Activated CD4-positive, alpha-beta T cell treated with anti-CD3 and anti-CD28 coated beads, Interleukin-2, amount 50 U/mL, for 1 hour (primary cell): ENCODE data around the gene KIF5B.
"Not testable (repeated sequence)": the region's sequence is repeated elsewhere in the genome, so short reads cannot be mapped to it uniquely, and the experiment has no call there.

Experiments
- DNase-seq: peaks from one replicate; pipeline ENCODE4 v3.0.0-alpha.2; 2020

Gene KIF5B

GRCh38 chr10:32056136-32057035, at the start of gene KIF5B:
TSS of gene KIF5B (minus strand) at chr10:32056425. CDS start at chr10:32055973, 452 bp downstream.
- DNase-seq: peak; percentile 84

DNA sequence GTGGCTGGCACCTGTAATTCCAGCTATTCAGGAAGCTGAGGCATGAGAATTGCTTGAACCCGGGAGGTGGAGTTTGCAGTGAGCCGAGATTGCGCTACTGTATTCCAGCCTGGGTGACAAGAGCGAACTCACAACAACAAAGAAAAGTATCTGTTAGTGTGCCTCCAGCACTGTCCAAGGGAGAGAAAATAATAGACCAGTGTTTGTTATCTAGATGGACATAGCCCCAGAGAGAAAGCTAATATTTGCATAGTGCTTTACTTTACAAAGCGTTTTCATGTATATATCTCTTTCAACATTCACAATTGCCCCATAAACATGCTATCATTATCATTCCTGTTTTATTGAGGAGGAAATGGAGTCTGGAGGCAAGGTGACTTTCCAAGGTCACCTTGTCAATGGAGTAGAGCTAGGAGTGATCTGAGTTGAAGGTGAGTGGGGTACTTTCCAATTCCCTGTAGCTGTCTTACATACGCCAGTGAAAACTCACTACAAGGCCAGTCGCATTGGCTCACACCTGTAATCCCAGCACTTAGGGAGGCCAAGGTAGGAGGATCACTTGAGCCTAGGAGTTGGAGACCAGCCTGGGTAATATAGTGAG, 49.7 kb upstream of the KIF5B start:
- no peak for DNase-seq

GRCh38 chr10:32104622-32105509, 48.6 kb upstream of the KIF5B start:
- no peak for DNase-seq

DNA sequence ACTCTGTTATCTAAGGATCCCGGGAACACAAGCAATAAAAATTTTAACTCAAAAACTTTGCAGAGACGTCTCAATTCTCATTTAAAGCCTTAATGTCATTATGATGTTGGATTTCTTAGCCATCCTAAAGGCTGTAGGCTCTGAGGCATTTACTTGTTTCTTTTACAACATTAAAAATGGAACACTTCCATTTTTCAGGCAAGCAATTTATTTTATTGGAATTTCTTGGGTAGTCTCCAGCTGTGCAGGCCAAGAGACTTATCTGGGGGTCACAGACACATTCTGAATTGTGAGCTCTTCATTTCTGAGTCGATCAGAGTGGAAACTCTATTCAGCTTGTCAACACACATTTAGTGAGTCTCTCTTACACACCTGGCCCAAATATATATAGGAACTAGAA, 48.0 kb upstream of the KIF5B start:
- DNase-seq: no peak

GRCh38 chr10:32103721-32104120, 47.5 kb upstream of the KIF5B start:
- no peak for DNase-seq

DNA sequence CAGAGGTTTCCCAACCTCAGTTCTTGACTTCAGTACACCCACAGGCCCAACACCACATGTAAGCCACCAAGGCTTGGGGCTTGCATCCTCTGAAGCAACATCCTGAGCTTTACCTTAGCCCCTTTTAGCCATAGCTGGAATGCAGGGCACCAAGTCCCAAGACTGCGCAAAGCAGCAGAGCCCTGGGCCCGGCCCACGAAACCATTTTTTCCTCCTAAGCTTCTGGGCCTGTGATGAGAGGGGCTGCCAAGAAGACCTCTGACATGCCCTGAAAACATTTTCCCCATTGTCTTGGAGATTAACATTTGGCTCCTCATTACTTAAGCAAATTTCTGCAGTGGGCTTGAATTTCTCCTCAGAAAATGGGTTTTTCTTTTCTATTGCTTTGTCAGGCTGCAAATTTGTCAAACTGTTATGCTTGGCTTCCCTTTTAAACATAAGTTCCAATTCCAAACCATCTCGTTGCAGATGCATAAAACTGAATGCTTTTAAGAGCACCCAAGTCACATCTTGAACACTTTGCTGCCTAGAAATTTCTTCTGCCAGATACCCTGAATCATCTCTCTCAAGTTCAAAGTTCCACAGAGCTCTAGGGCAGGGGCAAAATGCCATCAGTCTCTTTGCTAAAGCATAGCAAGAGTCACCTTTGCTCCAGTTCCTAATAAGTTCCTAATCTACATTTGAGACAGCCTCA, 42.5 kb upstream of the KIF5B start:
- not testable (repeated sequence) for DNase-seq

DNA sequence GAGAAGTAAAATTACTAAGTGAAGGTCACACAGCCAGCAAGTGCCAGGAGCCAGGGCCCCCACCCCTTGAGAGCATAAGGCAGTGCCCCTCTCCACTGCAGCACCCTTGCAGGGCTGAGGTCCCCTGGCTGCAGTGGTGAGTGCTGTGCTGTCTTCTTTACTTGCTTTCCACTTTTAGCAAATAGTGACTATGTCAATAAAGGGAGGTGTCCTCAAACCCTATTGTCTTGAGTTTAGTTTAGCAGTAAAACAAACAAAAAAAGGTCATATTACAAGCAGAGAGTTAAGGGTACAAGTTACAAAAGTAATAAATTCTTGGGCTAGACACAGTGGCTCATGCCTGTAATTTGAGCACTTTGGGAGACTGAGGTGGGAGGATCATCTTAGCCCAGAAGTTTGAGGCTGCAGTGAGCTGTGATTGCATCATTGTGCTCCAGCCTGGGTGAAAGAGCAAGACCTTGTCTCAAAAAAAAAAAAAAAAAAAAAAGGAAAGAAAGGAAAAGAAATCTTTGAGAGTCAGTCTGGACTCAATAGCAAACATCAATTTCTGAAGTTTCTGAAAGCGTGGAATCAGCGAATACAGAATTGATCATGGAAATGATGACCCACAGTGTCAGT, 39.0 kb upstream of the KIF5B start:
- no peak for DNase-seq

DNA sequence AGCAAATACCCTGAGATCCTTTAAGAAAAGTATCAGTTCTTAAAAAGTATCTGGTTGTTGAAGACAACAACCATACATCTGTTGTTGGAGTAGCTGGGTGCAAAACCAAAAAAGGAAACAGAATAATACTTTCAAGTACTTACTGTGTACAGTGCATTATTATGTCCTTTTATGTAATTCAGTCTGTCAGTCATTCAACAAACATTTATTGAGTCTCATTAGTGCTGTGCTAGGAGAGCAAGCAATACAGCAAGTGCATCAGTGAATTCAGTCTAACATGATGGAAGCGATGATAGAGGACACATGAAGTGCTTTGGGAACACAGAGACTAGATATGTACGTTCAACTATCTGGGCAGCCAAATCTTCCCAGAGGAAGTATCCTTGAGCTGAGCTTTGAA, 37.4 kb upstream of the KIF5B start:
- no peak for DNase-seq

DNA sequence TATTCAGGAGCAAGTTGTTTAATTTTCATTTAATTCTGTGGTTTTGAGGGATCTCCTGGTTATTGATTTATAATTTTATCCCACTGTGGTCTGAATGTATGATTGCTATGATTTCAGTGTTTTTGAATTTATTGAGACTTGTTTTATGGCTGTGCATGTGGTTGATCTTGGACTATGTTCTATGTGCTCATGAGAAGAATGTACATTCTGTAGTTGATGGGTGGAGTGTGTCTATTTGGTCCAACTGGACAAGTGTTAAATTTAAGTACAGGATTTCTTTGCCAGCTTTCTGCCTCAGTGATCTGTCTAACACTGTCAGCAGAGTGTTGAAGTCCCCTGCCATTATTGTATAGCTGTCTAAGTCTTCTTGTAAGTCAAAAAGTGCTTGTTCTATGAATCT, 34.8 kb upstream of the KIF5B start:
- no peak for DNase-seq

- no peak for DNase-seq
Measured at GRCh38 chr10:32084185-32084851, 28.1 kb upstream of the KIF5B start.

GRCh38 chr10:32077896-32078485, 21.8 kb upstream of the KIF5B start:
- DNase-seq: no peak

DNA sequence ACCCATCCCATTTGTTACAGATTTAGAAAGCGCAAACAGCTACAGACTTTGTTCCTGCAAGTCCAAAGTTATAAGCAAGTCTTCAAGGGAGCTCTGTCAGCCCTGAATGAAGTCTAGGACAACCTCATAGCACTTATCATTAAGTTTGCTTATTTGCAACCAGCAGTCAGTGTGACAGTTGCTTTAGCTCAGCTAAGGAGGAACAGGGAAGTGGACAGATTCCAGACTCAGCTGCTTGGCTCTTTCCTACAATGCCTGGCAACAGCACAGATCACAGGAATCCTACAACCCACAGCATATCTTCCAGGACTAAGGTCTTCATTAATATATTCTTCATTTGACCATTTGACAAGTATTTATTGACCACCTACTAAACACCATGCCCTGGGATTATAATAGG, 17.4 kb upstream of the KIF5B start:
- DNase-seq: no peak

GRCh38 chr10:32073128-32073527, 16.9 kb upstream of the KIF5B start:
- DNase-seq: no peak

DNA sequence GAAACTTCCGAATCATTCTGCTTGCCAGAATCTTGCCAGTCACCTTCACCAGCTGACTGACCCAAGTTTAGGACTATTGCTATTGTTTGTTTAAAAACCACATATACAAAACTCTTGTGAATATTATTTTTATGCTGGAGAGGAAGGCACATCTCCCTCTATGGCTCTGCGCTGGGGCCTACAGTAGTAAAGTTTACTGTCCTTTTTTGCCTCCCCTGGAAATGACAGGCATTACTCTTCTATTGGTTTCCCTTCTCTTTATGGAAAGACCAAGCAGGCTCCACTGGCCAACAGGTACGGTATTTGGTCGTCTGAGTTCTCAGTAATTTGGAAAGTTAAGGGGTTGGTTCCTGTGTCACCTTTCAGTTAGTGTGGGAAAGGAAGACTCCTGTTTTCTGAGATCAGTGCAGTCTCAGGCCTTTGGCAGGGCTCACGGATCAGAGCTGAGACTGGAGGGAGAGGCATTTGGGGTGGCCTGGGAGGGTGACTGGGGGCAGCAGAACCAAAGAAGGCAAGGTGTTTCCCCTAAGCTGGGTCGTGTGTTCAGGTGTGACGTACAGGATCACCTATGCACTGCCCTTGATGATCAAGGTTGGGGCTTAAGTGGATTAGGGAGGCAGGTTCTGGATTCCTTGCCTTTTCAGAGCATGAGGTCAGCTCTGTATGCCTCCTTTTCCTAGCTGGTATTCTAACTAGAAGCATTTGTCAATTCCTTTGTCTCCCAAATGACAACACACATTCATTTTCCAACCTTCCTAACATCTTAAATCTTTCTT, 16.0 kb upstream of the KIF5B start:
- DNase-seq: no peak

GRCh38 chr10:32070645-32071044, 14.4 kb upstream of the KIF5B start:
- DNase-seq: no peak

GRCh38 chr10:32068569-32068968, 12.3 kb upstream of the KIF5B start:
- DNase-seq: no peak

DNA sequence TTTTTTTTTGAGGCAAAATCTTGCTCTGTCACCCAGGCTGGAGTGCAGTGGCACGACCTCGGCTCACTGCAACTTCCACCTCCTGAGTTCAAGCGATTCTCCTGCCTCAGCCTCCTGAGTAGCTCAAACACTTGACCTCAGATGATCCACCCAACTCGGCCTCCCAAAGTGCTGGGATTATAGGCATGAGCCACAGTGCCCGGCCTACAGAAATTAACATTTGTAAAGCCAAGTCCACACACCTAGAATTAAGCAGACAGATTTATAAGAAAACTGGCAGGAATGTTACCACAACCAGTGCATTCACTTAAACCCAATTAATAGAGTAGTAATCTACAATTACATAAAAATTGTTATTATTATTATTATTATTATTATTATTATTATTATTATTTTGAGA, 11.7 kb upstream of the KIF5B start:
- DNase-seq: not testable (repeated sequence)

DNA sequence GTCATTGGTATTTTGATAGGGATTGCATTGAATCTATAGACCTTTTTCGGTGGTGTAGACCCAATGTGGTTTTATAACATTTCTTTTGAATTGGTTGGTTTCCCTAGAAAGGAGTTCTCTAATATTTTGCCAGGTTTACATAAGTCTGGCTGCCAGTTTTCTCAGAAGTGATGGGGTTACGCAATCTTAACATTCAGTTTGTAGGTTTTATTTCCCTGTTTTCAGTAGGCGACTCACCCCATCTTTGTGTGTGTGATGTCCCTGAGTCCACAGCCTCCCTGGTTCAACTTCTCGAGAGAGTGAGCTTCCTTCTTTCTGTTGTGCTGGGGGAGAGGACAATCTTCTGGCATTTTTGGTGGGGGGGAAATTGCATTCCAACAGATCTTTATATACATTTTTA, 9.6 kb upstream of the KIF5B start:
- no peak for DNase-seq

DNA sequence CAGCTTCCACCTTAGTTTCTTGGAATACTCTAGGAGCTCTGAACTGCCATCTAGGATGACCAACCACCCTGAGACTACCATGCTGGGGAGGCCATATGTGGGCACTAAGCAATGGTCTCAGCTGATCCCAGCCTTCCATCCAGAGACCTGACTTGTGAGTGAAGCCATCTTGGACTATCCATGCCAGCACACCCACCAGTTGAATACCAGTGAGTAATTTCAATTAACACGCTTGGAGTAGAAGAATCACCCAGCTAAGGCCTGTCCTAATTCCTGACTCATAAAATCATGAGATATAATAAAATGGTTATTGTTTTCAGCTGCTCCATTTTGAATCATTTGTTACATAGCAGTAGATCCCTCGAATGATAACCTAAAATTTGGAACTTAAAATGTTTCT, 5.2 kb upstream of the KIF5B start:
- DNase-seq: no peak

DNA sequence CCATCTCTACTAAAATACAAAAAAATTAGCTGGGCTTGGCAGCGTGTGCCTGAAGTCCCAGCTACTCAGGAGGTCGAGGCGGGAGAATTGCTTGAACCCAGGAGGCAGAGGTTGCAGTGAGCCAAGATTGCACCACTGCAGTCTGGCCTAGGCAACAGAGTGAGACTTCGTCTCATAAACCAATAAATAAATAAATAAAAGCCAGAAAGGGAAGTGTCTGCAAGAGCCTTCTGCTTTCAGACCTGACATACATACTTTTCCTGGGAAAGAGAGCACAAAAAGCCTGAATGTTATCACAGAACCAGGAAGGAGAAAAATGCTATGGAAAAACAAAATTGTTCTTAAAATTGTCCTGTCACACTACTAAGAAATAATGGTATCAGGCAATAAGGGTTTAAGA, 4.1 kb upstream of the KIF5B start:
- no peak for DNase-seq

DNA sequence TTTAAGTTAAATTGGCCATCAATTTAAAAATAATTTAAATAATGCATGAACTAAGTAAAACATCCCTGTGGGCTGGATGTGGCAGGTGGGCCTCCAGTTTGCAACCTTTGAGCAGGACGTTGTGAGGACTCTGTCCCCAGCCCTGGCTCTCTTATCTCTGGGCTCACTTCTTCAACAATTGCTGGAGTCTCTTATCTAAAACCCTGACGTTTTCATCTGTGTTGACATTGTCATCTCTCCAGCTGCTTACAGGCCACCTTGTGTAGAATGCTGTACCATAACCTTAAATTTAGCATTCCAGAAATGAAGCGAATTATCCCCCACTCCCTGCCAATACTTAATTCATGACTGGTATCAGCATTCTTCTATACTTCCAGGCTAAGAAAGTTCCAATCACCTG, 3.2 kb upstream of the KIF5B start:
- no peak for DNase-seq
